ENCODE measurements around the gene PTPRN2.

DNA sequence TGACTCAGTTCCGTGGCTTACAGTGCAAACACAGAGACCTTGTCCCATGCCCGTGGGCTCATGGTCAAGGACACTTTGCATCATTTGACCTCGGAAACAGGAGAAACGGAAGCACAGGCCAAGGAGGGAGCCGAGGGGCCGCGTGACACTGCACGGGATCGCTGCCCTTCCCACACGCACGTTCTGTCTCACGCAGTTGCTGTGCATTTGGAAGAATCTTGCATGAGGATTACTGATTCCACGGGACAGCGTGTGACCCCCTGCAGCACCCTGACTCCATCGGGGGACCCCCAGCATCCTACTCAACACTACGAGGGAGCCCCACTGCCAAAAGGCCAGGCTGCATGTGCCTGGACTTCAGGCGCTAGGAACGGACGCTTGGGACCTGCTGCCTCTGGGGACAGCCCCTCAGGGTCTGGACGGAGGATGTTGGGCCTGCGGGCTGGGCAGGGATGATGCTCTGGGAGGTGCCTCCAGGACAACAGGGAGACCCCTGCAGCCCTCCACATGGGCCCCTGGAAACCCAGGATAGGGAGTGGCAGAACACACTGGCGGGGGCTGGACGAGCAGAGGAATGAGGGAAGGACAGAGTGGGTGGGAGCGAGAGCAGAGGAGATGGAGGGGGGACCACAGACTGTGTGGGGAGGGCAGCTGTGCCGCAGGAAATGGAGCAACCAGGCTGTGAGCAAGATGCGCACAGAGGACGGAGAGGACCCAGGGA lies 1028.6 kb downstream of the PTPRN2 start:
- TF ChIP-seq, protein P1, sequence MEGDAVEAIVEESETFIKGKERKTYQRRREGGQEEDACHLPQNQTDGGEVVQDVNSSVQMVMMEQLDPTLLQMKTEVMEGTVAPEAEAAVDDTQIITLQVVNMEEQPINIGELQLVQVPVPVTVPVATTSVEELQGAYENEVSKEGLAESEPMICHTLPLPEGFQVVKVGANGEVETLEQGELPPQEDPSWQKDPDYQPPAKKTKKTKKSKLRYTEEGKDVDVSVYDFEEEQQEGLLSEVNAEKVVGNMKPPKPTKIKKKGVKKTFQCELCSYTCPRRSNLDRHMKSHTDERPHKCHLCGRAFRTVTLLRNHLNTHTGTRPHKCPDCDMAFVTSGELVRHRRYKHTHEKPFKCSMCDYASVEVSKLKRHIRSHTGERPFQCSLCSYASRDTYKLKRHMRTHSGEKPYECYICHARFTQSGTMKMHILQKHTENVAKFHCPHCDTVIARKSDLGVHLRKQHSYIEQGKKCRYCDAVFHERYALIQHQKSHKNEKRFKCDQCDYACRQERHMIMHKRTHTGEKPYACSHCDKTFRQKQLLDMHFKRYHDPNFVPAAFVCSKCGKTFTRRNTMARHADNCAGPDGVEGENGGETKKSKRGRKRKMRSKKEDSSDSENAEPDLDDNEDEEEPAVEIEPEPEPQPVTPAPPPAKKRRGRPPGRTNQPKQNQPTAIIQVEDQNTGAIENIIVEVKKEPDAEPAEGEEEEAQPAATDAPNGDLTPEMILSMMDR (IDR thresholded peaks at IDR 0.05), result no peak
- no peak for TF ChIP-seq ZFX (IDR thresholded peaks at IDR 0.05; ENCODE audit: borderline replicate concordance)
